ENCODE results near the gene DUSP1.
"Not testable (repeated sequence)": the region's sequence is repeated elsewhere in the genome, so short reads cannot be mapped to it uniquely, and the experiment has no call there.

The DUSP1 gene

DNA sequence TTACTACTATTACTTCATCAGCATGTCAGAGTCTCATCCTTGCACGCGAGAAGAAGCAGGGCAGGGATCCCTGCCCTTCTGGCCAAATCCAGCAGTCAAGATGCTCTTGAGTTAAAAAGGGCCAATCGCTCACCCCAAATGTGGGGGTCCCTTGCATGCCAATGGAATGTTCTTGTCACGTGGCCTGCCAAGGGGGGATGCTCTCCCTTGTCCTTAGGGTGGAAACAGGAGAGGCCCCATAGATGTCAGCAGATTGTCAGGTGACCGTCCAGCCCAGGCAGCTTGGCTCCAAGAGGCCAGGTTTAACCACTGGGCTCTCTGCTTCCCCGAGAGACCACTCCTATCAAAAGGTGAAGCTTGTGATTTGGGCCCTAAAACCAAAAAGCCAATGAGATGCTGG, 25.3 kb upstream of the DUSP1 start:
- no peak for DNase-seq (ENCODE audit: low read depth)

DNA sequence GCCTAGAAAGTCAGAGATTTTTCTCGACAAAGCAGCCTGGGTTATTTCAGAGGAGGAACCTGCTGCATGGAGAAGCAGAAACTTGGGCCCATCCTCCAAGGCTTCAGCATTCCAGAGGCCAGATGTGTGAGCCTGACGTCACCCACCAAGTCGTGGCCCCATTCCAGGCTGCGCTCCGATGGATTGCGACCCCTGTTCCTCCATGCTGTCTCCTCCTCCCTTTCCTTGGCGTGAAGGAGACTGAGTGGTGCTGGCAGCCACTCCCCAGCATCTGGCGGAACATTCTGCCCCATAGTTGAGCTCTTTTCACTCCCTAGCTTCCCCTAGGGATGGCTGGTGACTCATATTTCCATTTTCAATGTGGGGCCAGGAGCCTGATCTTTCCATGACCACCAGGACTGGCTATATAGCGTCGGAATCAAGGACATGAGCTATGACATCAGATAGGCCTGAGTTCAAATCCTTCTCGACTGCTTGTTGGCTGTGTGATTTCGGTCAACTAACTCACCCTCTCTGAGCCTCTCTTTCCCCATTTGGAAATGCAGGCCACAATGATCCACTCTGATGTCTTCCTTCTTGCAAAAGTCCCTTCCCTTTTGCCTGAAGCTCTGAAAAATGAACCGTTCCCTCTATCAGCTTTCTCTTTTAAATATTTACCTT, 24.5 kb upstream of the DUSP1 start:
- DNase-seq (ENCODE audit: low read depth), result peak; percentile 94

DNA sequence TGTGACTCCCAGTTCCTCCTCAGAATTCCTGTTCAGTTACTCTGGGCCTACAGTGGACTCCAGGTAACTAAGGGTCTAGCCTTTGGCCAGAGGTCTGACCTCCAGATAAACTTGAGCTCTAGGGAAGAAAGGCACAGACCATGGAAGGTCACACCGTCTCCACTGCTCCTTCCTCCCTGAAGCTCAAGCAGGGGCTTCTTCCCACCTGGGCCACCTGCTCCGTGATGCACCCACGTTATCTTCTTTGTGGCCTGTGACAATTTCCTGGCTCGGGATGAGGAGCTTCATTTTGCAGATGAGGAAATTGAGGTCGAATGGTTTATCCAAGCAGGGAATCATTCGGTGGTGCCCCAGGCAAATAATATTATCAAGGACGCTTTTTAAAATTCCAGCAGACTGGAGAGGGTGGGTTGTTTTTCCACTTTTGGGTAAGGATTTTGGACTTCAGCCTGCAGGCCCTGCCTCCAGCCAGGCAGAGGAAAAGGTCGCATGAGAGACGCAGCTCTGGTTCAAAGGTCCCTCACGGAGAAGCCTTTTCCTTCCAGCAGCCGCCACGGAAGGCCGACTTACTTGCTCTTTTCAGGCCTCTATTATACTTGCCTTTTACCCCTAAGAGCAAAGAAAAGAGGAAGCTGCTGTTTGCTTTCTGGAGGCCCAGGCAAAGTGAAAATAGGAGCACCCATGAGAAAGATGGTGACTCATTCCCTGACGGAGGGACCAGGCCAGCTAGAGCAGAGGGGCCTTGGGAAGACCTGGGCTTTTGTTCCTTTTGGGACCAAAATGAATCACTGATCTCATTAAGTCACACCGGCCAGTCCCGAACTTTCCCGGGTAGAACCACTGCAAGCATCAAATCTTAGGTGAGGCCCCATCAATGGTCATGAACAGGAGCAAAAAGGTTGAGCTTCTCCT, 22.8 kb upstream of the DUSP1 start:
- no peak for DNase-seq (ENCODE audit: low read depth)

DNA sequence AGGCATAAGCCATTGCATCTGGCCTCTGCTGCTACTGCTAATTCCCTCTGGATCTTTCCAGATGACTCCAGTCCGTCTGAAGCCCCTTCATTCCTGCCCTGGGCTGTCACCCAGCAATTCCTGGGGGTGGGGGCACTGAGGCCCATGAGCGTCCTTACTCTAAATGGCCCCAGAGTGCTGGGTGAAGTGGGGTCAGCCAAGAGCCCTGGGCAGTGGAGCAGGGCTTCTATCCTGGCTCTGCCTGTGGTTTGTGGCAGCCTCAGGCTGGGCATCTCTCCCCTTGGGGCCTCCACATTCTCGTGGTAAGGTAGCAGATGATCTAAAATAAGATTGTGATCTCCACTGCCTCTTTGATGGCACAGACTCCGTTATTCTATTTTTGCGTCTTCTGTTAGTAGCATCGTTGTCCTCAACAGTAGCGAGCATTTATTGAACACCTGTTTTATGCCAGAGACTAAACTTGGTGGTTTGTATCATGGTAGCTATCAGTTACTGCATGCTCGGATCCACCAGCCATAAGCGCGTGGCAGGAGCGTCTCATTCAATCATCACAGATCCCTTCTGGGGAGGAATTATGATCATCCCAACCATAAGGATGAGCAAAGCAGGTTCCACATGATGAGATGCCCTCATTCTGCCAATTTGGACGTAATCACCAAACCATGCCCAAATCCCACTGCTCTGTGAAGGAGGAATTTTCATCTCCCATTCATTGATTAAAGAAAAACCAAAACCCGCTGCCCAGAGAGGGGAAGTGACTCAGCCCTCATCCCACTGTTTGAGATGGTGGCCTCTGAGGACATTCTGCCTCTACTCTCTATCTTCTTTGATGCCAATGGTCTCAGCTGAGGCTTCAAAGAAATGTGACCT, 21.9 kb upstream of the DUSP1 start:
- no peak for DNase-seq (ENCODE audit: low read depth)

DNA sequence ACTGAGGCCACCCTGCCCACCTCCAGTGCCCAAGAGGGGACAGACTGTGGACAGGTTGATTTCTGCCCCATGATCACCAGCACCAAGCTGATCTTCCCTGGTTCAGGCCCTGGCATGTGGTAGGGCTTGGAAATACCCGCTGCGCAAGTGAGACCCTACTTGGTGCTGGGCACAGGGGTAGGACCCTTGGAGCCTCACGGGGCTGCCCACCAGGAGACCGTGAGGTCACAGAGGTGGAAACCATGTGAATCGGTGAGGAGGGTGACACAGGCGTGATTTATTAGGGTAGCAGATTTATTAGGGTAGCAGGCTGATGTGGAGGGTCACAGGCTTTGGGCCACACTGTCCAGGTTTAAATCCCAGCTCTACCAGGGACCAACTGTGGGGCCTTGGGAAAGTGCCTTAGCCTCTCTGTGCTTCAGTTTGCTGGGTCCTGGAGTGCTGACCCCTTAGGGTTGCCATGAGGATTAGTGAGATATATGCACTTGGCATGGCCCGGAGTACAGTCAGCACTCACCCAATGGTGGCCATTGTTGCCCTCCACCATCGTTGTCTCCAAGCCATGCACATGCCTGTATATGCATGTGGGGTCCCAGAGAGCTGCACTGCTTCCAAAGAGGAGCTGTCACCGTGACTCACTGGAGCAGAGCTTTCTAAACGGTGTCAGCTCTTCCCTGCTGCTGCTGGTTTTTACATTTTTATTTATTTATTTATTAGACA, 20.9 kb upstream of the DUSP1 start:
- DNase-seq (ENCODE audit: low read depth), result no peak

DNA sequence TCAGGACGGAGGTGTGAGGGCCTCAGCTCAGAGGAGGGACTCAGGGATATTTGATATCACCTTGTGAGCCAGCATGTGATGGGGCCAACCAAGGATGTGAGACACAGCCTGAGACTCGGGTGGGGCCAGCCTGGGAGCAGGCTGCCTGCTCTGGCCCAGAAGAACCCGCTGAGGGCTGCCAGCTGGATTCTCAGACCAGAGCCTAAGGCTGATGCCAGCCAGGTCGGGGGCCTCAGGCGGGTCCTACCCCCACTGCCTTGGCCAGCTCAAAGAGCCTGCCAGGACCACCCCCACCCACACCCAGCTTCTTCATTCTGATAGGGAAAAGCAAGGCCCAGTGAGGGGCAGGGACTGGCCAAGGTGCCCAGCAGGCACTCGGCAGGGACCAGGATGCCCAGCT, 20.3 kb upstream of the DUSP1 start:
- DNase-seq (ENCODE audit: low read depth), result no peak

DNA sequence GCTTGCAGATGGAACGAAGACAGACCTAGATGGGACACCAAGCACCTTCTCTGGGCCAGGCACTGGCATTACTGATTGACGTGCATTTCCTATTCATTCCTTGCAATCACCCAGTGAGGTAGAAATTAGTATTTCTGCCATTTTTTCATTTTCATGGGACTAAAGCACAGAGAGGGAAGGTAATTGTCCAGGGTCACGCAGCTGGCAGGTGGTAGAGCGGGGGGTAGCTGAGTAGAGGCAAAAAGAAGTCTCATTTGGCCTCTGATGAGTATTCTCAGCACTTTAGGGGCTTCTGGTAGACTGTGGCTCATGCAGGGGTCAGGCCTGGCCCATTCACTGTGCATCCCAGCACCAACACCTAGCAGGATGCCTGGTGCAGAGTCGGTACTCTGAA, 19.5 kb upstream of the DUSP1 start:
- DNase-seq (ENCODE audit: low read depth), result no peak

DNA sequence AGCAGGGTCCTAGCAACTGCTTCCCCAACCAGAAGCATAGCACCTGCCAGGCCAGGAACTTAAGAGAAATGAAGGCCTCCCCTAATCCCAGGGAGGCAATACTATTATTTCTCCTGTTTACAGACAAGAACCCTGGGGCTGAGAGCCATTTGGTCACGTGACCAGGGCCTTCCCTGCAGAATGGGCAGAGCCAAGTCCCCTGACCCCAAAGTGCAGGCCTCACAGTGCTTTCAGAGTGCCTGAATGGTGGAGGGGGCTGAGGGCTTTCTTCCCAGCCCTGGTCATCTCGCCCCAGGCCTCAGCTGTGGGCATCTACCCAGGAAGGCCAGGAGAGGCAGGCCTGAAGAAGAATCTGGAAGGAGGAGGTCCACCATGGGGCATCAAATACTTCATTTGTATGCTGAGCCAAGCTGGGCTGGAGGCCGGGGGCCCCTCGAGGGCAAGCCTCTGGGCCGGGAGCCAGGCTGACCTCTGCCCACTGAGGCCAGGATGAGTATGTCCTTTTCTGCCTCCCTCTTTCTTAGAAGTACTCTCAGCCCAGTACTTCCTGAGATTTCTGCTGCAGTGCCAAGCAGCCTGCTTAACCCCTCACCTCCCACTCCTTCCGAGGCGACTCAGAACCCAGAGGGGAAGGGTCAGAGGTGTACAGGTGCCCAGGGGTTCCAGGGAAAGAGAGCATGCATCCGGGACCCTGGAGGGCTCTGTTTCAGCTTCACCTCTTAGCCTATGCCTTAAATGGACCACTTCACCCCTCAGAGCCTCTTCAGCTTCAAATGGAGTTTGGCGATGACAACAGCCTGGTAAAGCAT, 18.9 kb upstream of the DUSP1 start:
- DNase-seq (ENCODE audit: low read depth), result no peak

DNA sequence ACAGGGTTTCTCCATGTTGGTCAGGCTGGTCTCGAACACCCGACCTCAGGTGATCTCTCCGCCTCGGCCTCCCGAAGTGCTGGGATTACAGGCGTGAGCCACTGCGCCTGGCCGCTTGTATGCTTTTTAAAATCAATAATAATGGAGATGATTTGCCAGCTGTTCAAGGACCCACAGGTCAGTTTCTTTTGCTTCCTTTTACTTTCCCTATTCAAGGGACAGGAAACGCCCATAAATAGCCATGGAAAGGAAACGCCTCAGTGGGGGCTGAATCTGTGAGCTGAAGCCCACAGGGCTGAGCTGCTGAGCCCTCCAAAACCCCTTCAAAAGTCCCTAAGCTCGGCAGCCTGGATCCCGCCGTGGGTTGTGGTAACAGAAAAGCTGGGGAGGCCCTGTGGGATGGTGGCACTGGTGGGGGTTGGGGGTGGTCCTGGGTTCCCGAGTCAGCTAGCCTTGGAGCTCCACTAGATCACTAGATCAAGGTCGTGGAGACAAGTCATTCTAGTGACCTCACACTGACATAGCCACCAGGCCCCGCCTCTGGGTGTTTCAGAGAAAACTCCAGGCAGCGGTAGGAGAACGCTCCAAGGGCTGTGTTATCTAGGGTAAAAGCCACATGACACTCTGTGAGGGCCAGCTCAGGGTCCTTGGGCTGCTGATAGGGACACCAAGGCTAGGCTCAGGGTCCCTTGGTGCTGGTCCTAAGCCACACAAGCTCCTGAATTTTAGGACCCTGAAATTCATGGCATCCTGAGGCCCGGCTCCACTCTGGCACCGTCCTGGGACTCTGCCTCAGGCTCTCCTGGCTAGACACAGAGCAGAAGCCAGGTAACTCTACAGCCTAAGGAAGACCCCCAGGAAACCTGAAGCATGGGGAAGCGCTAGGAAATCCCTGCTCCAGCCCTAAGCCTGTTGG, 18.0 kb upstream of the DUSP1 start:
- no peak for DNase-seq (ENCODE audit: low read depth)

DNA sequence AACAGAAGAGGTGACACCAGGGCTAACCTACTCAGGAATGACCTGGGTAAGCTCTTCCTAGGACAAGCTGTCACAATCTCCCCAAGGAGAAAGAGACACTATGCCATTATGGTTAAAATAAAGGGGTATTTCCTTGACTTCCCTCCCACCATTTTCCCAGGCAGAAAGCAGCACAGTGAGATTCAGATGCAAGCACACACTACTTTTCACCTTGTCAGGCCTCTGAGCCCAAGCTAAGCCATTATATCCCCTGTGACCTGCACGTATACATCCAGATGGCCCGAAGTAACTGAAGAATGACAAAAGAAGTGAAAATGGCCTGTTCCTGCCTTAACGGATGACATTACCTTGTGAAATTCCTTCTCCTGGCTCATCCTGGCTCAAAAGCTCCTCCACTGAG, 16.5 kb upstream of the DUSP1 start:
- DNase-seq (ENCODE audit: low read depth), result not testable (repeated sequence)

DNA sequence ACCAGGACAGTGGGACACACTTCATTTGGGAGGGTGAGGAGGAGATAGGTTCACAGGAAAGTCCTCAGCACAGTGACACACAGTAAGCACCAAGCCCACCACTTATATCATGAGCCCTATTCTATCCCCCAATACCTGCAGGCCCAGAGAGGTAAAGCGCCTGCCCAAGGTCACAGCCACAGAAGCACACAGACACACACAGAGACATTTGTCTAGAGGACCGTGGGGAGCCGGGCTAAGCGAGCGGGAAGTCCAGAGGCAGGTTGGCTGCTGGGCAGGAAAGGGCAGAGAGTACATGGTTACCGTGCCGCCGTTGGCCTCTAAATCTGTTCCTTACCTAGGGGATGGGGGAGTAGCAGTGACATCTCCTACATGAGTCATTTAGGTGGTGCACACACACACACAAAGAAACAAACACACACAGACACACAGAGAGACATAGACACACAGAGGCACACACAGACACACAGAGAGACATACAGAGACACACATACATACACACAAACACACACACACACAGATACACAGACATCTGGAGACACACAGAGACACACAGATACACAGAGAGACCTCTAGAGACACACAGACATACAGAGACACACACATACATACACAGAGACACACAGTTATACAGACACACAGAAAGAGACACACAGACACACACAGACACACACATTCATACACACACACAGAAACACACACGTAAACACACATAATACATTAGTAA, 15.9 kb upstream of the DUSP1 start:
- DNase-seq (ENCODE audit: low read depth), result no peak

DNA sequence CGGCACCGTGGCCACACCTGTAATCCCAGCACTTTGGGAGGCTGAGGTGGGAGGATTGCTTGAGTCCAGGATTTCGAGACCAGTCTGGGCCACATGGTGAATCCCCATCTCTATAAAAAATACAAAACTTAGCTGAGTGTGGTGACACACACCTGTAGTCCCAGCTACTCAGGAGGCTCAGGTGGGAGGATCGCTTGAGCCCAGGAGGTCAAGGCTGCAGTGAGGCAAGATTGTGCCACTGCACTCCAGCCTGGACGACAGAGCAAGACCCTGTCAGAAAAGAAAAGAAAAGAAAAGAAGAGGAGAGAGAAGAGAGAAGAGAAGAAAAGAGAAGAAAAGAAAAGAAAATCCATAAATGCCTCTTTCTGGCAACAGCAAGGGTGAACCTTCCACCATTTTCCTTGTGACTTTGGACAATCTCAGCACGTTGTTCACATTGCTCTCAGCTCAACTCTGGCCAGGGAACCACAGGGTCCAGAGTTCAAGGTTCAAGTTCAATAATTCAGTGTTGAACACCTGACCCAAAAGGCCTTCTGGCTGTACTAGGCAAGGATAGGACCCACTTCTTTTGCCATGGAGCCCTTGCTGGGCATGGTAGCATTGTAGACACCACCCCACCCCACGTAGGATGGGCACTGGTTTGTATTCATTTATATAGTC, 14.6 kb upstream of the DUSP1 start:
- DNase-seq (ENCODE audit: low read depth), result no peak

DNA sequence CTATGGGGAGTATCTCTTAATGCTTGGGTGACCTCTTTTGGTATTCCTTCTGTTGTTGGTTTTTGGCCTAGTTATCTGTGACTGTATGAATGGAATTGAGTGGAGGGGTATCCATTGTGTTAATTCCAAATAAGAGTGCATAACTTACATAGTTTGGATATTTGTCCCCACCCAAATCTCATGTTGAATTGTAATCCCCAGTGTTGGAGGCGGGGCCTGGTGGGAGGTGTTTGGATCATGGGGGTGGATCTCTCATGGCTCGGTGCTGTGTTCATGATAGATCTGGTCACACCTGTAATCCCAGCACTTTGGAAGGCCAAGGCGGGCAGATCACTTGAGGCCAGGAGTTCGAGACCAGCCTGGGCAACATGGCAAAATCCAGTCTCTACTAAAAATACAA, 13.2 kb upstream of the DUSP1 start:
- DNase-seq (ENCODE audit: low read depth), result not testable (repeated sequence)

DNA sequence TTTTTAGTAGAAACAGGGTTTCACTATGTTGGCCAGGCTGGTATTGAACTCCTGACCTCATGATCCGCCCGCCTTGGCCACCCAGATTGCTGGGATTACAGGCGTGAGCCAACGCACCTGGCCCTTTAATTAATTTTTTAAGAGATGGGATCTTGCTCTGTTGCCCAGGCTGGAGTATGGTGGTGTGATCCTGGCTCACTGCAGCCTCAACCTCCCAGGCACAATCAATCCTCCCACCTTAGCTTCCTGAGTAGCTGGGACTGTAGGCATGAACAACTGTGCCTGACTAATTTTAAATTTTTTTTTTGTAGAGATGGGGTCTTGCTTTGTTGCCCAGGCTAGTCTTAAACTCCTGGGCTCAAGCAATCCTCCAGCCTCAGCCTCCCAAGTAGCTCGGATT, 12.3 kb upstream of the DUSP1 start:
- not testable (repeated sequence) for DNase-seq (ENCODE audit: low read depth)

DNA sequence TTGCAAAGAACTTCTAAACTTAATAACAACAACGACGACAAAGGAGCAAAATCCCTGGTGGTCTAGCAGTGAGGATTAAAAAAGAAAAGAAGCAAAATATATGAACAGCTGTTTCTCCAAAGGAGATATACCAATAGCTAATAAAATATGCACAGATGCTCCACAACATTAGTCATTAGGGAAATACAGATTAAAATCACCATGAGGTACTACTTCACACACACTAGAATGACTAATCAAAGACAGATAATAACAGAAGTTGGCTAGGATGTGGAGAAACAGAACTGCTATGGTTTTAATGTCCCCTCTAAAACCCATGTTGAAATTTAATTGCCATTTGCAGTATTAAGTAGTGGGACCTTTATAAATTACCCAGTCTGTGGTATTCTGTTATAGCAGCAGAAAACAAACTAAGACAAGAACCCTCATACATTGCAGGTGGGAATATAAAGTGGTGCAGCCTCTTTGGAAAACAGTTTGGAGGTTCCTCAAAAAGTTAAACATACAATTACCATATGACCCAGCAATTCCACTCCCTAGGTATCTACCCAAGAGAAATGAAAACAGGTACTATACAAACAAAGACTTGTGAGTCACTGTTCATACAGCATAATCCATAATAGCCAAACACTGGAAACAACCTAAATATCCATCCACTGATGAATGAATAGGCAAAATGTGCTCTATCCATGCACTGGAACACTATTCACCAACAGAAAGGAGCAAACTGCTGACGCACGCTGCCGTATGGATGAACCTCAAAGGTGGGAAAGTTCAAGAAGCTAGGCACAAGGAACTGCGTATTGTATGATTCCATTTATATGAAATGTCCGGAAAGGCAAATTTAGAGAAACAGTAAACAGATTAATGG, 11.4 kb upstream of the DUSP1 start:
- DNase-seq (ENCODE audit: low read depth), result no peak

DNA sequence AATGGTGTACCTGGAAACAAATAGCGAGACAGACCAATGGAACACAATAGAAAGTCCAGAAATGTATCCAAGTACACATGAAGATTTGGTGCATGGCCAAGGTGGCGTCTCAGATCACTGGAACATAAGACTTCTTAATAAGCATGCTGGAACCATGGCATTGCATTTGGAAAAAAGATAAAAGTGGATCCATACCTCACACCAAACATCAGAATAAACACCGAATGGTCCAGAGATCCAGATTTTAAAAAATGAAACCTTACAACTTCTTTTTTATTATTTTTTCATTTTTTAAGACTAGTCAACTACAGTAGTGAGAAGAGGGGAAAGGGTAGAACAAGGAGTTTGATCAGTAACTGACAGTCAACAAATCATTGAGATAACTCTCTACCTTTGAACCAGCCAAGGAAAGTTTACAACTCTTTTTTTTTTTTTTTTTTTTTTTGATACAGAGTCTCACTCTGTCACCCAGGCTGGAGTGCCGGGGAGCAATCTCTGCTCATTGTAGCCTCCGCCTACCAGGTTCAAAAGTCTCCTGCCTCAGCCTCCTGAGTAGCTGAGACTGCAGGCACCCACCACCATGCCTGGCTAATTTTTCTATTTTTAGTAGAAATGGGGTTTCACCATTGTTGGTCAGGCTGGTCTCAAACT, 8.8 kb upstream of the DUSP1 start:
- no peak for DNase-seq (ENCODE audit: low read depth)

All from GM04503 (cell line).